Fibroblast of lung (primary cell): Measurements from ENCODE around the gene MPP3. TPM values are rescaled to one million over a fixed set of nuclear protein-coding genes. Genes with fewer than 3 reads are reported as not detected.

Experiments
- DNase-seq, 2 donors: peaks; one replicate each; pipeline versions ENCODE4 v3.0.0 to v3.0.0-alpha.2; 2010; ENCODE audit warnings: low read depth in 2 of 2
- H2AFZ ChIP-seq: 2 replicates; pipeline ENCODE4 v1.5.1; 2012; ENCODE audit warnings: low read length, control low read depth, inconsistent platforms
- H3K27ac ChIP-seq: 2 replicates; pipeline ENCODE4 v1.5.1; 2011; ENCODE audit warnings: low read length, control low read depth; ENCODE audit not compliant: insufficient read depth
- H3K27me3 ChIP-seq: 2 replicates; pipeline ENCODE4 v1.5.1; 2011; ENCODE audit warnings: mild to moderate bottlenecking, low read length; ENCODE audit not compliant: control insufficient read depth, insufficient read depth
- H3K36me3 ChIP-seq: 2 replicates; pipeline ENCODE4 v1.5.1; 2011; ENCODE audit warnings: low read length; ENCODE audit not compliant: control insufficient read depth, insufficient read depth
- H3K4me1 ChIP-seq: 2 replicates; pipeline ENCODE4 v1.5.1; 2011; ENCODE audit warnings: low read length; ENCODE audit not compliant: control insufficient read depth, insufficient read depth; ENCODE audit errors: extremely low read depth
- H3K4me2 ChIP-seq: 2 replicates; pipeline ENCODE4 v1.5.1; 2011; ENCODE audit warnings: low read length, control low read depth; ENCODE audit not compliant: insufficient read depth; ENCODE audit errors: extremely low read depth
- H3K4me3 ChIP-seq, 4 experiments: fragments of 200-600 bp in 1 of 4; sonication (generic) in 1 of 4; replicated peaks in 1 of 4; 2 replicates each; pipeline ENCODE4 v1.5.1; 2011 to 2016; ENCODE audit warnings: low read length in 4 of 4, low read depth in 3 of 4, mild to moderate bottlenecking in 3 of 4, control low read depth in 2 of 4, inconsistent platforms in 1 of 4, mixed read lengths in 1 of 4; ENCODE audit not compliant: insufficient read depth in 1 of 4; ENCODE audit errors: control extremely low read depth in 1 of 4
- H3K79me2 ChIP-seq: 2 replicates; pipeline ENCODE4 v1.5.1; 2012; ENCODE audit warnings: mild to moderate bottlenecking, low read length, inconsistent platforms; ENCODE audit not compliant: control insufficient read depth, insufficient read depth
- H3K9ac ChIP-seq: 2 replicates; pipeline ENCODE4 v1.5.1; 2011; ENCODE audit warnings: mild to moderate bottlenecking, low read length, control low read depth; ENCODE audit not compliant: insufficient read depth
- H3K9me3 ChIP-seq: 2 replicates; pipeline ENCODE4 v1.5.1; 2012; ENCODE audit warnings: low read depth, low read length; ENCODE audit not compliant: control insufficient read depth, insufficient read depth
- H4K20me1 ChIP-seq: 2 replicates; pipeline ENCODE4 v1.5.1; 2011; ENCODE audit warnings: low read length; ENCODE audit not compliant: control insufficient read depth, insufficient read depth; ENCODE audit errors: extremely low read depth
- EZH2 ChIP-seq: IDR thresholded peaks from 2 replicates; pipeline ENCODE4 v1.5.1; 2012; ENCODE audit warnings: low read length, control low read depth, mild to moderate bottlenecking; ENCODE audit errors: missing control alignments
- polyA plus RNA-seq, 2 donors: library from polyadenylated mRNA; depleted of rRNA in 1 of 2; stranded (reverse) in 1 of 2; unstranded in 1 of 2; fragments of >200 nt; gene quantifications; 2 replicates each; pipeline ENCODE4 v1.2.1, GENCODE V29; 2011 to 2012; ENCODE audit warnings: missing spikeins in 1 of 2
- total RNA-seq: library from RNA; depleted of rRNA; stranded (reverse); fragments of >200 nt; gene quantifications from 2 replicates; pipeline ENCODE4 v1.2.1, GENCODE V29; 2014
- TF ChIP-seq, protein P1 (sequence below), 2 donors: IDR thresholded peaks in 1 of 2; conservative IDR thresholded peaks in 1 of 2; 1 replicate in 1 of 2; 2 replicates in 1 of 2; pipeline ENCODE4 v1.5.1; 2011 to 2012; ENCODE audit warnings: low read length in 2 of 2, control low read depth in 1 of 2, inconsistent platforms in 1 of 2, low read depth in 1 of 2, mild to moderate bottlenecking in 1 of 2

Gene MPP3
- total and polyA plus RNA-seq, 2 donors (not counting 1 experiment from before 2014, with no cell fraction given), result 4.6 to 6.9 TPM

DNA sequence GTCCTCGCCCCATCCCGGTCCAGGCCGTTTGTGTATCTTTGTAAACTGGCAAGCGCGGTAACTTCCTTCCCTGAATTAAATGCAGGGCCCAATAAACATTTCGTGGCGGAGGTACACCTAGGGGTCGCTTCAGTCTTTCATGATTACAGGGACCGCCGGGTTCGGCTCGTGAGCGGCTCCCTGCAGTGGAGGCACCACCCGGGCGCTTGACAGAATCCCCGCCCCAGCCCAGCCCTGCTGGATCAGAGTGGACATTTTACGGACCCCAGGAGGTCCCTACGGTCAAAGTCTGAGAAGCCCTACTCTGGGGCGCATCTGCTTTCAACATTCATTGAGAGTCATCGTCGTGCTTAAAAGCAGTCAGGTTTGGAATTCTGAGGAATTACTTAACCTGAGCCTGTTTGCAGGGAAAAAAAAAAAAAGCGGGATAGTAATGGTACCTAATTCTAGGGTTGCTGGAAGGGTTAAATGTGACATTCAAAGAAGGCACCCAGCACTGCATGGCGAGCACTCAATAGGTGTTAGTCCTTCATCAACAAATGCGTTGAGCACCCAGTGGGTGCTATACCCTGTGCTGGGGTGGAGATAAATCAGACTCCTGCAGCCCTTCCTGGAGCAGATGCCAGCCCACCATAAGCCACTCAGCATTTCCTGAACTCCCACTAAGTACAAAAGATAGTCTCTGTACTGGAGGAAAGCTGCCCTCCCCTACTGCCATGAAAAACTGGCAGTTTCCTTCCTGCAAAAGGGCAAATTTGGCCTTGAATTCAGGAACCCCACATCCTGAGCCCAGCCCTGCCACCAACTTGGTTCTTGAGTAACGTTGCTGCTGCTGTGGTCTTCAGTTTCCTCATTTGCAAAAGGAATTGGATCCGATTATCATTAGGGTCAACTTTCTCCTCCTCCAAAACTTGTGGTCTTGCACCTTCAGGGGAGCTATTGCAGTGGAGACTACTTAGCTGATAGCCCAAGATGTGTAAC, 53.5 kb downstream of the MPP3 start:
- Histone ChIP-seq H3K4me1 (peaks cover 3% of the 10 kb centered on the region), H3K27ac (peak overlapping the region; percentile 98), H4K20me1 (no peaks in the 10 kb centered on the region), H3K4me3 (peak overlapping the region; percentile 65 to 93 (median 78)), H3K4me2 (peak overlapping the region; percentile 75), H3K36me3 (peaks cover 6% of the 10 kb centered on the region), H3K9ac (peak overlapping the region; percentile 72), H3K27me3 (peaks cover 3% of the 10 kb centered on the region), H2AFZ (peak overlapping the region; percentile 82), H3K9me3 (no peaks in the 10 kb centered on the region), H3K79me2 (peaks cover 21% of the 10 kb centered on the region)
- DNase-seq, result no peak
- TF ChIP-seq, protein P1, sequence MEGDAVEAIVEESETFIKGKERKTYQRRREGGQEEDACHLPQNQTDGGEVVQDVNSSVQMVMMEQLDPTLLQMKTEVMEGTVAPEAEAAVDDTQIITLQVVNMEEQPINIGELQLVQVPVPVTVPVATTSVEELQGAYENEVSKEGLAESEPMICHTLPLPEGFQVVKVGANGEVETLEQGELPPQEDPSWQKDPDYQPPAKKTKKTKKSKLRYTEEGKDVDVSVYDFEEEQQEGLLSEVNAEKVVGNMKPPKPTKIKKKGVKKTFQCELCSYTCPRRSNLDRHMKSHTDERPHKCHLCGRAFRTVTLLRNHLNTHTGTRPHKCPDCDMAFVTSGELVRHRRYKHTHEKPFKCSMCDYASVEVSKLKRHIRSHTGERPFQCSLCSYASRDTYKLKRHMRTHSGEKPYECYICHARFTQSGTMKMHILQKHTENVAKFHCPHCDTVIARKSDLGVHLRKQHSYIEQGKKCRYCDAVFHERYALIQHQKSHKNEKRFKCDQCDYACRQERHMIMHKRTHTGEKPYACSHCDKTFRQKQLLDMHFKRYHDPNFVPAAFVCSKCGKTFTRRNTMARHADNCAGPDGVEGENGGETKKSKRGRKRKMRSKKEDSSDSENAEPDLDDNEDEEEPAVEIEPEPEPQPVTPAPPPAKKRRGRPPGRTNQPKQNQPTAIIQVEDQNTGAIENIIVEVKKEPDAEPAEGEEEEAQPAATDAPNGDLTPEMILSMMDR (conservative IDR thresholded peaks at IDR 0.05 in 1 of 2, IDR thresholded peaks at IDR 0.05 in 1 of 2; ENCODE audit: low read depth in 1 of 2, low read length in 2 of 2), result peak in 1 of 2 donors; percentile 13
- no peak for TF ChIP-seq EZH2

- Histone ChIP-seq H3K9me3 (no peaks in the 10 kb centered on the region), H2AFZ (peak within 1 kb of the TSS; percentile 82), H3K4me2 (peak within 1 kb of the TSS; percentile 81), H3K36me3 (peaks cover 10% of the 10 kb centered on the region), H4K20me1 (no peaks in the 10 kb centered on the region), H3K4me3 (peak within 1 kb of the TSS; percentile 65 to 93 (median 78)), H3K9ac (peak within 1 kb of the TSS; percentile 99), H3K79me2 (peaks cover 21% of the 10 kb centered on the region), H3K27ac (peak within 1 kb of the TSS; percentile 98), H3K27me3 (peaks cover 3% of the 10 kb centered on the region), H3K4me1 (no peaks in the 10 kb centered on the region)
- TF ChIP-seq, protein P1 (conservative IDR thresholded peaks at IDR 0.05 in 1 of 2, IDR thresholded peaks at IDR 0.05 in 1 of 2; ENCODE audit: low read depth in 1 of 2, low read length in 2 of 2), result no peak
- TF ChIP-seq EZH2, result no peak
- DNase-seq, result peak; percentile 91 to 92
Observed at GRCh38 chr17:43778337-43779144, 54.4 kb downstream of the MPP3 start, which contains the start of gene DUSP3. DUSP3 (minus strand) TSS chr17:43778977; CDS start chr17:43778924, 53 bp downstream.
